Astrocyte of the spinal cord (primary cell): ENCODE results near the gene TPSG1.

Experiments used
- DNase-seq: peaks from one replicate; pipeline ENCODE4 v3.0.0; 2011; ENCODE audit warnings: low read depth, low spot score
- H3K4me3 ChIP-seq: 2 replicates; pipeline ENCODE4 v1.5.1; 2011; ENCODE audit warnings: low read depth, mild to moderate bottlenecking, low read length, moderate library complexity
- CTCF ChIP-seq: IDR thresholded peaks from 2 replicates; pipeline ENCODE4 v1.5.1; 2012; ENCODE audit warnings: low read depth, mild to moderate bottlenecking, low read length, inconsistent platforms
- in situ Hi-C: cut with HindIII; loops from 2 replicates; pipeline ENCODE4 v1.10.0; 2017; ENCODE audit warnings: low sequenced_read_pairs

Gene TPSG1

DNA sequence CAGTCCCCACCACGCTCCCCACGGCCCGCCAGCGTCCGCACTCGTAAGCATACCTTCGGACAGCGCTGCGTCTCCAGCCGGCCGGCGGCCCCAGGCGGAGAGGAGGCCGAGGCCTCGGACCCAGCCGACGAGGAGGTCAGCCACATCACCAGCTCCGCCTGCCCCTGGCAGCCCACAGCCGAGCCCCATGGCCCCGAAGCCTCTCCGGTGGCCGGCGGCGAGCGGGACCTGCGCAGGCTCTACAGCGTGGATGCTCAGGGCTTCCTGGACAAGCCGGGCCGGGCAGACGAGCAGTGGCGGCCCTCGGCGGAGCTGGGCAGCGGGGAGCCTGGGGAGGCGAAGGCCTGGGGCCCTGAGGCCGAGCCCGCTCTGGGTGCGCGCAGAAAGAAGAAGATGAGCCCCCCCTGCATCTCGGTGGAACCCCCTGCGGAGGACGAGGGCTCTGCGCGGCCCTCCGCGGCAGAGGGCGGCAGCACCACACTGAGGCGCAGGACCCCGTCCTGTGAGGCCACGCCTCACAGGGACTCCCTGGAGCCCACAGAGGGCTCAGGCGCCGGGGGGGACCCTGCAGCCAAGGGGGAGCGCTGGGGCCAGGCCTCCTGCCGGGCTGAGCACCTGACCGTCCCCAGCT lies 4.9 kb downstream of the TPSG1 start:
- H3K4me3 ChIP-seq = no peak overlapping the region
- no peak for DNase-seq
- TF ChIP-seq CTCF = no peak
- in situ Hi-C loops = no loop called here

GRCh38 chr16:1218930-1219611 lies 6.0 kb downstream of the TPSG1 start:
- in situ Hi-C loops = no loop called here
- no peak for TF ChIP-seq CTCF
- no peak for DNase-seq
- H3K4me3 ChIP-seq = no peak overlapping the region

DNA sequence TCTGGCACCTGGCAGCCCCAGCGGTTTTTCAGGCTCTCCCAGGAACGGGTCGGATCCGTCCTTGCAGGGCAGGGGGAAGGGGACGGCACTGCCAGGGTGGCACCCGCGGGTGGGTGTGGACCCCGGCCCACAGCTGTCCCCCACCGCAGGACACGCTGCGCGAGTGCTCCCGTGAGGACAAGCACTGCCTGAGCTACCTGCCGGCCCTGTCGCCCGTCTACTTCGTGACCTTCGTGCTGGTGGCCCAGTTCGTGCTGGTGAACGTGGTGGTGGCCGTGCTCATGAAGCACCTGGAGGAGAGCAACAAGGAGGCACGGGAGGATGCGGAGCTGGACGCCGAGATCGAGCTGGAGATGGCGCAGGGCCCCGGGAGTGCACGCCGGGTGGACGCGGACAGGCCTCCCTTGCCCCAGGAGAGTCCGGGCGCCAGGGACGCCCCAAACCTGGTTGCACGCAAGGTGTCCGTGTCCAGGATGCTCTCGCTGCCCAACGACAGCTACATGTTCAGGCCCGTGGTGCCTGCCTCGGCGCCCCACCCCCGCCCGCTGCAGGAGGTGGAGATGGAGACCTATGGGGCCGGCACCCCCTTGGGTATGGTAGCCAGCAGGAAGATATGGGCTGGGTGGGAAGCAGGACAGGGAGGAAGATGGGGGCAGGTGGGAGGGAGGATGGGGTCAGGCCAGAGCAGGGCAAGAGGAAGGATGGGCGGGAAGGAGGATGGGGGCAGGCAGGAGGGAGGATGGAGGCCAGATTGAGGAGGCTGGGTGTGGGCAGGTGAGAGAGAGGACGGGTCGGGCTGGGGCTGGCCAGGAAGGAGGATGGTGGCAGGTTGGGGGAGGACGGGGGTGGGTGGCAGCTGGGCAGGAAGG lies 6.8 kb downstream of the TPSG1 start:
- TF ChIP-seq CTCF = no peak
- in situ Hi-C loops = no loop called here
- no peak overlapping the region for H3K4me3 ChIP-seq
- no peak for DNase-seq

DNA sequence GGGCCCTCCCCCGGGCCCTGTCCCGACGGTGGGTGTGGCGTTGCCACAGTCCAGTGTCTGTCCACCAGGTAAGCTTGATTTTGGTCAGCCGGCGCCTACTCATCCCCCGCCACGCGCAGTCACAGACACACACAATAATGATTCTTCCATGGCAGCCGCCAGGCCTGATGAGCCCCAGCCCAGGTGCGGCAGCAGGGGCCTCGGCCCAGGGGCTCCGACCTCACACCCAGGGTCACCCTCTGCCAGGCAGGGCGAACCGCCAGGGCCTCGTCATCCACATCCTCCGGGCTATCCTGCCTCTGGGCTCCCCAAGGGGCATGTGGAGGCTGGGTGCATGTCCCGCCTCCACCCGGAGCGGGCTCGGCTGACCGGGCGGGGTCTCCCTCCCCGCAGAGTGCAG lies 7.5 kb downstream of the TPSG1 start:
- DNase-seq = no peak
- in situ Hi-C loops = no loop called here
- no peak overlapping the region for H3K4me3 ChIP-seq
- TF ChIP-seq CTCF = no peak

DNA sequence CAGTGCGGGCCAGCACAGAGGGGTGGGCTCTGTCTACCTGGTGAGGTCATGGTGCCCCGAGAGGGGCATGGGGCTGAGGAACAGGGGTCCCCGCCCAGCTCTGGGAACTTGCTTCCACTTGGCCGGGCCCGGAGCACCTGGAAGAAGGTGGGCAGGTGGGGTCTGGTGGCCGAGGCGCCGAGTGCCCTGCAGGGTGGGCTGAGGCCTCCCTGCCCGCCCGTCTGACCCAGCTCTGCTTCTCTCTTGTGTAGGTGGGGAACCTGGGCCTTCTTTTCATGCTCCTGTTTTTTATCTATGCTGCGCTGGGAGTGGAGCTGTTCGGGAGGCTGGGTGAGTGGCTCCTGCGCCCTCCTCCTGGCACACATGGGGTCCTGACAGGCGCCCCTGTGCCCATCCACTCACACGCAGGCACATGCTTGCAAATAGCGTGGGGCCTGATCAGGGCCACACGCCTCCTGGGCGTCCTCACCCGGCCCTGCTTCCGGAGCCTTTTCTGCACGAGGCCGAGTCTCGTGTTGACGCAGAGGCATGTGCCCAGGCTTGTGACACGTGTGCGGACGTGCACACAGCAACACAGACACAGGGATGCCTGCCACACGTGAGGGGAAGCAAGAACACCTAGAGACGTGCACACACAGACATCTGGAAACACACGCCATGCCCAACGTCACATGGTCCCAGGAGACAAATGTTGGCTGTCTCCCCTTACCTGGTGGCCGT lies 8.2 kb downstream of the TPSG1 start:
- no peak overlapping the region for H3K4me3 ChIP-seq
- in situ Hi-C loops = no loop called here
- DNase-seq = no peak
- no peak for TF ChIP-seq CTCF

GRCh38 chr16:1216296-1216619 lies 8.8 kb downstream of the TPSG1 start:
- H3K4me3 ChIP-seq = no peak overlapping the region
- DNase-seq = no peak
- TF ChIP-seq CTCF = no peak
- in situ Hi-C loops = no loop called here
